WTC11 (cell line): ENCODE data around the gene FAF1. TPM values are rescaled to one million over a fixed set of nuclear protein-coding genes. Genes with fewer than 3 reads are reported as not detected.

Experiments
- ATAC-seq: fragments of 200-7000 bp; cut with Tn5 transposase; 2 replicates; pipeline ENCODE4 v1.10.0; 2021; ENCODE audit warnings: mild to moderate bottlenecking, moderate library complexity
- CTCF ChIA-PET: fragments of 300-600 bp; sonication (Branson Sonifier 250); formaldehyde crosslinking; loops from one replicate; lab custom pipeline; 2021; ENCODE audit warnings: antibody characterized with exemption; lab: Charles Lee
- POLR2A ChIA-PET: fragments of 350-600 bp; sonication (Branson Sonifier 250); formaldehyde crosslinking; loops from one replicate; lab custom pipeline; 2021; ENCODE audit warnings: antibody characterized with exemption; lab: Charles Lee
- DNase-seq: peaks from one replicate; pipeline ENCODE4 v3.0.0; 2021; ENCODE audit warnings: low spot score
- H3K27ac Mint-ChIP-seq: 2 replicates; pipeline ENCODE4 v1.8.0; 2021; ENCODE audit warnings: mixed read lengths
- H3K27me3 Mint-ChIP-seq: 2 replicates; pipeline ENCODE4 v1.8.0; 2021; ENCODE audit warnings: low read depth, mild to moderate bottlenecking, moderate library complexity, mixed read lengths
- H3K36me3 Mint-ChIP-seq: 2 replicates; pipeline ENCODE4 v1.8.0; 2021; ENCODE audit warnings: mixed read lengths
- H3K4me1 Mint-ChIP-seq: 2 replicates; pipeline ENCODE4 v1.8.0; 2022; ENCODE audit warnings: mixed read lengths
- H3K4me3 Mint-ChIP-seq: 2 replicates; pipeline ENCODE4 v1.8.0; 2021; ENCODE audit warnings: mild to moderate bottlenecking, moderate library complexity, mixed read lengths
- H3K9me3 Mint-ChIP-seq: 2 replicates; pipeline ENCODE4 v1.8.0; 2021; ENCODE audit warnings: mixed read lengths
- ATF1 ChIP-seq: sonication (generic); formaldehyde crosslinking; IDR thresholded peaks from 2 replicates; pipeline ENCODE4 v1.8.1; 2023; ENCODE audit warnings: mild to moderate bottlenecking, moderate library complexity, missing genetic modification reagents
- KAT7 ChIP-seq: sonication (generic); formaldehyde crosslinking; IDR thresholded peaks from 2 replicates; pipeline ENCODE4 v1.8.1; 2023; ENCODE audit warnings: missing genetic modification reagents, mild to moderate bottlenecking, borderline replicate concordance
- NFE2L1 ChIP-seq: sonication (generic); formaldehyde crosslinking; IDR thresholded peaks from 2 replicates; pipeline ENCODE4 v1.8.1; 2023; ENCODE audit warnings: missing genetic modification reagents
- NR3C1 ChIP-seq: sonication (generic); formaldehyde crosslinking; conservative IDR thresholded peaks from 2 replicates; pipeline ENCODE4 v1.8.1; 2023; ENCODE audit warnings: low read depth, mild to moderate bottlenecking, missing genetic modification reagents
- total RNA-seq: library from RNA; stranded (reverse); gene quantifications from 3 replicates; pipeline ENCODE4 v1.2.3, GENCODE V29; 2021
- TF ChIP-seq, protein P1 (sequence below): sonication (generic); formaldehyde crosslinking; IDR thresholded peaks from 2 replicates; pipeline ENCODE4 v1.8.0; 2022; ENCODE audit warnings: mild to moderate bottlenecking, missing genetic modification reagents
- TF ChIP-seq, protein P2 (sequence below): sonication (generic); formaldehyde crosslinking; IDR thresholded peaks from 2 replicates; pipeline ENCODE4 v1.8.1; 2023; ENCODE audit warnings: mild to moderate bottlenecking, missing genetic modification reagents, moderate library complexity
- TF ChIP-seq, protein P3 (sequence below): fragments of 250-450 bp; sonication (Bioruptor Pico); IDR thresholded peaks from 2 replicates; pipeline ENCODE4 v1.9.0; 2021; ENCODE audit warnings: mild to moderate bottlenecking
- TF ChIP-seq, protein P4 (sequence below): fragments of 250-450 bp; sonication (Bioruptor Pico); IDR thresholded peaks from 2 replicates; pipeline ENCODE4 v1.9.0; 2021; ENCODE audit warnings: mild to moderate bottlenecking, borderline replicate concordance
- TF ChIP-seq, protein P5 (sequence below): sonication (generic); formaldehyde crosslinking; IDR thresholded peaks from 2 replicates; pipeline ENCODE4 v1.8.1; 2023; ENCODE audit warnings: mild to moderate bottlenecking, missing genetic modification reagents, moderate library complexity

Gene FAF1
- total RNA-seq, 1 experiment from 2014 or later, result 53.5 TPM

DNA sequence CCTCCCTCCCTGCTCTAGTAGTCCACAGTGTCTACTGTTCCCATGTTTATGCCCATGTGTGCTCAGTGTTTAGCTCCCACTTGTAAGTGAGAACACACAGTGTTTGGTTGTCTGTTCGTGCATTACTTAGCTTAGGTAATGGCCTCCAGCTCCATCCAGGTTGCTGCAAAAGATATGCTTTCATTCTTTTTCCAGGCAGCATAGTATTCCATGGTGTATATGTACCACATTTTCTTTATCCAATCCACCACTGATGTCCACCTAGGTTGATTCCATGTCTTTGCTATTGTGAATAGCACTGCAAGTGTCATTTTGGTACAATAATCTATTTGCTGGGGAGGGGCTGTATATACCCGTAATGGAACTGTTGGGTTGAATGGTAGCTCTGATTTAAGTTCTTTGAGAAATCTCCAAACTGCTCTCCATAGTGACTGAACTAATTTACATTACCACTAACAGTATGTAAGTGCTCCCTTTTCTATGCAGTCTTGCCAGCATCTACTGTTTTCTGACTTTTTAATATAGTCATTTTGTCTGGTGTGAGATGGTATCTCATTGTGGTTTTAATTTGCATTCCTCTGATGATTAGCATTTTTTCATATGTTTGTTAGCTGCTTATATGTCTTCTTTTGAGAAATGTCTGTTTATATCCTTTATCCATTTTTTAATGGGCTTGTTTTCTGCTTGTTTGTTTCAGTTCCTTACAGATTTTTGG lies 344.9 kb downstream of the FAF1 start:
- ChIA-PET CTCF (interaction anchor here (0.6 to 0.8 kb wide), 2 partner anchors 11 to 337 kb away, joined by 3 to 4 read pairs; no protein-coding TSS in a partner anchor), POLR2A (no interaction called here)
- H3K27me3 Mint-ChIP-seq, result no peaks in the 10 kb centered on the region
- no peak overlapping the region for H3K27ac Mint-ChIP-seq
- H3K9me3 Mint-ChIP-seq, result peaks cover 9% of the 10 kb centered on the region
- H3K36me3 Mint-ChIP-seq, result 0 out of 2 replicates have a peak, but pooled peaks cover 3% of the 10 kb centered on the region
- no peak overlapping the region for H3K4me3 Mint-ChIP-seq
- ATAC-seq (no peak), DNase-seq (no peak)
- TF ChIP-seq, protein P1, sequence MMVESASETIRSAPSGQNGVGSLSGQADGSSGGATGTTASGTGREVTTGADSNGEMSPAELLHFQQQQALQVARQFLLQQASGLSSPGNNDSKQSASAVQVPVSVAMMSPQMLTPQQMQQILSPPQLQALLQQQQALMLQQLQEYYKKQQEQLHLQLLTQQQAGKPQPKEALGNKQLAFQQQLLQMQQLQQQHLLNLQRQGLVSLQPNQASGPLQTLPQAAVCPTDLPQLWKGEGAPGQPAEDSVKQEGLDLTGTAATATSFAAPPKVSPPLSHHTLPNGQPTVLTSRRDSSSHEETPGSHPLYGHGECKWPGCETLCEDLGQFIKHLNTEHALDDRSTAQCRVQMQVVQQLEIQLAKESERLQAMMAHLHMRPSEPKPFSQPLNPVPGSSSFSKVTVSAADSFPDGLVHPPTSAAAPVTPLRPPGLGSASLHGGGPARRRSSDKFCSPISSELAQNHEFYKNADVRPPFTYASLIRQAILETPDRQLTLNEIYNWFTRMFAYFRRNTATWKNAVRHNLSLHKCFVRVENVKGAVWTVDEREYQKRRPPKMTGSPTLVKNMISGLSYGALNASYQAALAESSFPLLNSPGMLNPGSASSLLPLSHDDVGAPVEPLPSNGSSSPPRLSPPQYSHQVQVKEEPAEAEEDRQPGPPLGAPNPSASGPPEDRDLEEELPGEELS (CRISPR knock-in tag), result no peak
- TF ChIP-seq, protein P2, sequence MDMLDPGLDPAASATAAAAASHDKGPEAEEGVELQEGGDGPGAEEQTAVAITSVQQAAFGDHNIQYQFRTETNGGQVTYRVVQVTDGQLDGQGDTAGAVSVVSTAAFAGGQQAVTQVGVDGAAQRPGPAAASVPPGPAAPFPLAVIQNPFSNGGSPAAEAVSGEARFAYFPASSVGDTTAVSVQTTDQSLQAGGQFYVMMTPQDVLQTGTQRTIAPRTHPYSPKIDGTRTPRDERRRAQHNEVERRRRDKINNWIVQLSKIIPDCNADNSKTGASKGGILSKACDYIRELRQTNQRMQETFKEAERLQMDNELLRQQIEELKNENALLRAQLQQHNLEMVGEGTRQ (CRISPR knock-in tag), result no peak
- TF ChIP-seq NR3C1 (CRISPR knock-in tag) (no peak), NFE2L1 (no peak), ATF1 (no peak)
- TF ChIP-seq, protein P3, sequence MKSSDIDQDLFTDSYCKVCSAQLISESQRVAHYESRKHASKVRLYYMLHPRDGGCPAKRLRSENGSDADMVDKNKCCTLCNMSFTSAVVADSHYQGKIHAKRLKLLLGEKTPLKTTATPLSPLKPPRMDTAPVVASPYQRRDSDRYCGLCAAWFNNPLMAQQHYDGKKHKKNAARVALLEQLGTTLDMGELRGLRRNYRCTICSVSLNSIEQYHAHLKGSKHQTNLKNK (CRISPR knock-in tag), result no peak
- TF ChIP-seq, protein P4, sequence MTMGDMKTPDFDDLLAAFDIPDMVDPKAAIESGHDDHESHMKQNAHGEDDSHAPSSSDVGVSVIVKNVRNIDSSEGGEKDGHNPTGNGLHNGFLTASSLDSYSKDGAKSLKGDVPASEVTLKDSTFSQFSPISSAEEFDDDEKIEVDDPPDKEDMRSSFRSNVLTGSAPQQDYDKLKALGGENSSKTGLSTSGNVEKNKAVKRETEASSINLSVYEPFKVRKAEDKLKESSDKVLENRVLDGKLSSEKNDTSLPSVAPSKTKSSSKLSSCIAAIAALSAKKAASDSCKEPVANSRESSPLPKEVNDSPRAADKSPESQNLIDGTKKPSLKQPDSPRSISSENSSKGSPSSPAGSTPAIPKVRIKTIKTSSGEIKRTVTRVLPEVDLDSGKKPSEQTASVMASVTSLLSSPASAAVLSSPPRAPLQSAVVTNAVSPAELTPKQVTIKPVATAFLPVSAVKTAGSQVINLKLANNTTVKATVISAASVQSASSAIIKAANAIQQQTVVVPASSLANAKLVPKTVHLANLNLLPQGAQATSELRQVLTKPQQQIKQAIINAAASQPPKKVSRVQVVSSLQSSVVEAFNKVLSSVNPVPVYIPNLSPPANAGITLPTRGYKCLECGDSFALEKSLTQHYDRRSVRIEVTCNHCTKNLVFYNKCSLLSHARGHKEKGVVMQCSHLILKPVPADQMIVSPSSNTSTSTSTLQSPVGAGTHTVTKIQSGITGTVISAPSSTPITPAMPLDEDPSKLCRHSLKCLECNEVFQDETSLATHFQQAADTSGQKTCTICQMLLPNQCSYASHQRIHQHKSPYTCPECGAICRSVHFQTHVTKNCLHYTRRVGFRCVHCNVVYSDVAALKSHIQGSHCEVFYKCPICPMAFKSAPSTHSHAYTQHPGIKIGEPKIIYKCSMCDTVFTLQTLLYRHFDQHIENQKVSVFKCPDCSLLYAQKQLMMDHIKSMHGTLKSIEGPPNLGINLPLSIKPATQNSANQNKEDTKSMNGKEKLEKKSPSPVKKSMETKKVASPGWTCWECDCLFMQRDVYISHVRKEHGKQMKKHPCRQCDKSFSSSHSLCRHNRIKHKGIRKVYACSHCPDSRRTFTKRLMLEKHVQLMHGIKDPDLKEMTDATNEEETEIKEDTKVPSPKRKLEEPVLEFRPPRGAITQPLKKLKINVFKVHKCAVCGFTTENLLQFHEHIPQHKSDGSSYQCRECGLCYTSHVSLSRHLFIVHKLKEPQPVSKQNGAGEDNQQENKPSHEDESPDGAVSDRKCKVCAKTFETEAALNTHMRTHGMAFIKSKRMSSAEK (CRISPR knock-in tag), result no peak
- H3K4me1 Mint-ChIP-seq, result peaks cover 17% of the 10 kb centered on the region

DNA sequence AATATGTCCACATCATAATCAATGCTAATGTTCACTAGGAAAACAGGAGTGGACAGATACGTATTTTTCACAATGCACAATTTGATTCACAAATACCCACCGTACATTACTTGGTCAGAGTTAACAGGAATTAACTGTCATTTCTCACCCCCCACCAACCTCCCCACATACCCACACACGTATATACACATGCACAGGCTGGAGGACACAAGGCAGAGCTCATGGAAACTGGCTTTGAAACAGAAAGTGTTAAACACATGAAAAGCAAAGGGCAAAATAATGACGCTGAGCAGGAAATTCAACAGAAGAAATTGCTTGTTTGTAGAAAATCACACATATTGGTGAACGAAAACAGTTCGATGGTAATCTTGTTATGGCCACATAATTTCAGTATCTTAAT lies 348.4 kb downstream of the FAF1 start:
- ChIA-PET POLR2A (no interaction called here), CTCF (interaction anchor here (0.9 to 3.6 kb wide), 2 partner anchors 9 to 242 kb away, joined by 3 to 20 read pairs; no protein-coding TSS in a partner anchor)
- Mint-ChIP-seq H3K9me3 (peaks cover 9% of the 10 kb centered on the region), H3K4me1 (peaks cover 17% of the 10 kb centered on the region), H3K27ac (peak overlapping the region; percentile 80; the same call in 1 of the 2 replicates), H3K36me3 (0 out of 2 replicates have a peak, but pooled peaks cover 3% of the 10 kb centered on the region), H3K27me3 (no peaks in the 10 kb centered on the region), H3K4me3 (no peak overlapping the region)
- TF ChIP-seq, protein P5, sequence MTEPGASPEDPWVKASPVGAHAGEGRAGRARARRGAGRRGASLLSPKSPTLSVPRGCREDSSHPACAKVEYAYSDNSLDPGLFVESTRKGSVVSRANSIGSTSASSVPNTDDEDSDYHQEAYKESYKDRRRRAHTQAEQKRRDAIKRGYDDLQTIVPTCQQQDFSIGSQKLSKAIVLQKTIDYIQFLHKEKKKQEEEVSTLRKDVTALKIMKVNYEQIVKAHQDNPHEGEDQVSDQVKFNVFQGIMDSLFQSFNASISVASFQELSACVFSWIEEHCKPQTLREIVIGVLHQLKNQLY (CRISPR knock-in tag), result no peak
- TF ChIP-seq, protein P4 (CRISPR knock-in tag), result no peak
- TF ChIP-seq KAT7, result no peak
- no peak for DNase-seq
- ATAC-seq, result no peak
